DND-41 (cell line): ENCODE data around the gene LRRC56.
A peak's percentile ranks its signal among the peaks of the same experiment; 100 is the strongest.
"Not testable (repeated sequence)": the region's sequence is repeated elsewhere in the genome, so short reads cannot be mapped to it uniquely, and the experiment has no call there.

Source experiments
- ATAC-seq: fragments of 200-7000 bp; cut with Tn5 transposase; 3 replicates; pipeline ENCODE4 v1.9.1; 2021; ENCODE audit warnings: low read depth; ENCODE audit not compliant: insufficient read depth
- DNase-seq: peaks from one replicate; pipeline ENCODE4 v3.0.0-alpha.2; 2020
- H2AFZ ChIP-seq: 2 replicates; pipeline ENCODE4 v1.6.0; 2012; ENCODE audit warnings: low read depth, low read length
- H3K27ac ChIP-seq: 2 replicates; pipeline ENCODE4 v1.5.1; 2012; ENCODE audit warnings: low read length, inconsistent platforms
- H3K27me3 ChIP-seq: fragments of 200-600 bp; sonication (generic); 2 replicates; pipeline ENCODE4 v1.6.0; 2012; ENCODE audit warnings: low read length, mild to moderate bottlenecking, inconsistent platforms; ENCODE audit not compliant: insufficient read depth, poor library complexity
- H3K36me3 ChIP-seq: 2 replicates; pipeline ENCODE4 v1.5.1; 2012; ENCODE audit warnings: low read length, inconsistent platforms; ENCODE audit not compliant: insufficient read depth
- H3K4me1 ChIP-seq: 2 replicates; pipeline ENCODE4 v1.5.1; 2012; ENCODE audit warnings: mild to moderate bottlenecking, low read length; ENCODE audit not compliant: insufficient read depth
- H3K4me2 ChIP-seq: 2 replicates; pipeline ENCODE4 v1.6.0; 2012; ENCODE audit warnings: mild to moderate bottlenecking, moderate library complexity, low read length, inconsistent platforms; ENCODE audit not compliant: insufficient read depth
- H3K4me3 ChIP-seq, 2 experiments: fragments of 200-600 bp in 1 of 2; shearing (Covaris generic) in 1 of 2; 2 replicates each; pipeline ENCODE4 v1.5.1; 2012 to 2016; ENCODE audit warnings: inconsistent platforms in 2 of 2, low read length in 2 of 2, mild to moderate bottlenecking in 2 of 2, low read depth in 1 of 2, moderate library complexity in 1 of 2
- H3K79me2 ChIP-seq: 2 replicates; pipeline ENCODE4 v1.6.0; 2012; ENCODE audit warnings: low read length, inconsistent platforms; ENCODE audit not compliant: insufficient read depth
- H3K9ac ChIP-seq: 2 replicates; pipeline ENCODE4 v1.6.0; 2012; ENCODE audit warnings: low read depth, mild to moderate bottlenecking, inconsistent platforms, low read length, moderate library complexity
- H3K9me3 ChIP-seq: 2 replicates; pipeline ENCODE4 v1.5.1; 2012; ENCODE audit warnings: low read length, moderate library complexity, mild to moderate bottlenecking, inconsistent platforms; ENCODE audit not compliant: insufficient read depth, severe bottlenecking
- H4K20me1 ChIP-seq: 2 replicates; pipeline ENCODE4 v1.6.0; 2012; ENCODE audit warnings: low read length; ENCODE audit not compliant: insufficient read depth
- CTCF ChIP-seq: IDR thresholded peaks from 2 replicates; pipeline ENCODE4 v1.5.1; 2012; ENCODE audit warnings: borderline replicate concordance, low read length, moderate library complexity, mild to moderate bottlenecking; ENCODE audit not compliant: poor library complexity, severe bottlenecking; ENCODE audit errors: extremely low read depth
- EZH2 ChIP-seq: IDR thresholded peaks from 3 replicates; pipeline ENCODE4 v1.6.1; 2012; ENCODE audit warnings: borderline replicate concordance, low read depth, mild to moderate bottlenecking, moderate library complexity, low read length, inconsistent platforms; ENCODE audit not compliant: severe bottlenecking

Gene LRRC56

GRCh38 chr11:573146-573759 is 35.9 kb downstream of the LRRC56 start:
- Histone ChIP-seq H4K20me1 (peaks cover 15% of the 10 kb centered on the region), H3K4me1 (peaks cover 33% of the 10 kb centered on the region)

GRCh38 chr11:574031-574570 is 36.8 kb downstream of the LRRC56 start:
- H3K27ac ChIP-seq, H3K9ac ChIP-seq, H3K4me3 ChIP-seq, H3K27me3 ChIP-seq, H3K9me3 ChIP-seq, ATAC-seq, H2AFZ ChIP-seq, H3K4me2 ChIP-seq, DNase-seq: not testable (repeated sequence)
- peaks cover 23% of the 10 kb centered on the region for H4K20me1 ChIP-seq
- H3K79me2 ChIP-seq, result peaks cover 26% of the 10 kb centered on the region
- H3K4me1 ChIP-seq, result peaks cover 38% of the 10 kb centered on the region
- peaks cover 21% of the 10 kb centered on the region for H3K36me3 ChIP-seq

More at GRCh38 chr11:573146-573759, 35.9 kb downstream of the LRRC56 start:
- DNase-seq, result no peak
- no peak overlapping the region for H3K9ac ChIP-seq
- no peak for ATAC-seq
- no peaks in the 10 kb centered on the region for H3K9me3 ChIP-seq
- TF ChIP-seq EZH2, result no peak
- no peak for TF ChIP-seq CTCF
- H3K27ac ChIP-seq, result no peak overlapping the region
- H3K36me3 ChIP-seq, result peaks cover 18% of the 10 kb centered on the region
- no peak overlapping the region for H2AFZ ChIP-seq
- H3K27me3 ChIP-seq, result no peaks in the 10 kb centered on the region
- H3K4me2 ChIP-seq, result no peak overlapping the region
- H3K4me3 ChIP-seq, result no peak overlapping the region
- H3K79me2 ChIP-seq, result peaks cover 18% of the 10 kb centered on the region

- DNase-seq (no peak), ATAC-seq (no peak)
- H3K79me2 ChIP-seq, result peaks cover 33% of the 10 kb centered on the region
- peak overlapping the region; percentile 61; the same call in 1 of the 2 replicates for H3K9ac ChIP-seq
- no peaks in the 10 kb centered on the region for H3K27me3 ChIP-seq
- H3K36me3 ChIP-seq, result peaks cover 28% of the 10 kb centered on the region
- H3K4me2 ChIP-seq, result peak overlapping the region; percentile 96
- peak overlapping the region in 1 of 2 experiments; percentile 60; a peak in 2 of 4 replicates for H3K4me3 ChIP-seq
- H3K27ac ChIP-seq, result no peak overlapping the region
- TF ChIP-seq EZH2 (no peak), CTCF (no peak)
- H2AFZ ChIP-seq, result no peak overlapping the region
- H3K9me3 ChIP-seq, result no peaks in the 10 kb centered on the region
- H4K20me1 ChIP-seq, result peaks cover 30% of the 10 kb centered on the region
- peaks cover 38% of the 10 kb centered on the region for H3K4me1 ChIP-seq
These were observed 37.4 kb downstream of the LRRC56 start for GRCh38 chr11:574632-575312.

GRCh38 chr11:575313-575995 is 38.1 kb downstream of the LRRC56 start:
- H3K9ac ChIP-seq, result peak overlapping the region; percentile 61
- no peaks in the 10 kb centered on the region for H3K9me3 ChIP-seq
- ATAC-seq (peak; percentile 57), DNase-seq (no peak)
- peaks cover 37% of the 10 kb centered on the region for H4K20me1 ChIP-seq
- H3K79me2 ChIP-seq, result peaks cover 40% of the 10 kb centered on the region
- H3K36me3 ChIP-seq, result peaks cover 35% of the 10 kb centered on the region
- TF ChIP-seq EZH2 (no peak), CTCF (no peak)
- H3K27ac ChIP-seq, result no peak overlapping the region
- peak overlapping the region; percentile 13 to 60; a peak in 3 of 4 replicates for H3K4me3 ChIP-seq
- H3K4me1 ChIP-seq, result peaks cover 42% of the 10 kb centered on the region
- H2AFZ ChIP-seq, result peak overlapping the region; percentile 78
- no peaks in the 10 kb centered on the region for H3K27me3 ChIP-seq
- peak overlapping the region; percentile 96 for H3K4me2 ChIP-seq
